ENCODE measurements around the gene CRYBB1.

DNA sequence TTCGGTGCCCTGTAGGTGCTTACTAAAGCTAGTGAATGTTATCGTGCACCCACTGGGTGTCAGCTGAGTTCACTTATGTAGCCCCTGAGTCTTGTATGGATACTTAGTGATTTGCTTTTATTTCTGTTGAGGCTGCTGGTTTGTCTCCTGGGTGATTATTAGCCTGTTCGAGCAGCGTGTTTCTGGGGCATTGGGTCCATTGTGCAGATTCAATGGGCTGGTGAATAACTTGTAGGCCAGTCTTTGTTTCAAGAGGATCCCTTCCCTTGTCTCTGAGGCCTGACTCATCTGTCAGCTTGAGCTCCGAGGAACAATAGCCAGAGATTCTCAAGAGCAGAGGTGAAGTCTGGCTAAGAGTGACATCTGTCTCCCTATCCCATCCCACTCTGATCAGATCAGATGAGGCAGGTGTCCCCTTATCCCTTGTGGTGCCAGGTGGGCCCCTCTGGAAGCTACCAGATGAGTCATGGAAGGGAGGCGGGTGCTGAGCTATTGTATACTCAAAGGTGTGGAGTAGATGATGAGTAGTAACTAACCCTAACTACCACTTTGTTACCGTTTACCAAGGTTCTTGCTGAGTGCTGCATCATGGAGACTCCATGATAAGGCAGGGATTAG lies 43.2 kb upstream of the CRYBB1 start:
- no peak for TF ChIP-seq CTCF (IDR thresholded peaks at IDR 0.05)
- no peak for TF ChIP-seq EZH2 (IDR thresholded peaks at IDR 0.05; ENCODE audit: borderline replicate concordance, insufficient read depth, low read depth, low read length, poor library complexity, severe bottlenecking)
